Neuronal stem cell (in vitro differentiated cells): ENCODE results near the gene ZNF581.

Source experiments
- DNase-seq: peaks from one replicate; pipeline ENCODE4 v3.0.0-alpha.2; 2013; ENCODE audit warnings: low spot score
- H2AFZ ChIP-seq: one replicate; pipeline ENCODE4 v1.6.1; 2013; ENCODE audit warnings: mild to moderate bottlenecking, low read length, inconsistent platforms
- H2AK5ac ChIP-seq: 2 replicates; pipeline ENCODE4 v1.6.1; 2013; ENCODE audit warnings: low read depth, mild to moderate bottlenecking, inconsistent platforms, low read length, moderate library complexity, mixed read lengths
- H2BK120ac ChIP-seq: 2 replicates; pipeline ENCODE4 v1.6.1; 2013; ENCODE audit warnings: low read depth, mild to moderate bottlenecking, inconsistent platforms, low read length, moderate library complexity, mixed read lengths
- H2BK12ac ChIP-seq: one replicate; pipeline ENCODE4 v1.6.1; 2013; ENCODE audit warnings: low read length, inconsistent platforms
- H2BK15ac ChIP-seq: 2 replicates; pipeline ENCODE4 v1.6.1; 2013; ENCODE audit warnings: mild to moderate bottlenecking, low read length, inconsistent platforms, mixed read lengths
- H2BK5ac ChIP-seq: one replicate; pipeline ENCODE4 v1.6.1; 2013; ENCODE audit warnings: inconsistent platforms, mild to moderate bottlenecking, low read length, moderate library complexity
- H3K14ac ChIP-seq: one replicate; pipeline ENCODE4 v1.6.1; 2013; ENCODE audit warnings: low read length, inconsistent platforms
- H3K18ac ChIP-seq: 2 replicates; pipeline ENCODE4 v1.6.1; 2013; ENCODE audit warnings: low read length, inconsistent platforms
- H3K23ac ChIP-seq: 2 replicates; pipeline ENCODE4 v1.6.1; 2013; ENCODE audit warnings: low read depth, mild to moderate bottlenecking, mixed read lengths, low read length, inconsistent platforms; ENCODE audit not compliant: poor library complexity
- H3K27ac ChIP-seq: replicated peaks from 3 replicates; pipeline ENCODE4 v1.5.1; 2013; ENCODE audit warnings: low read length, inconsistent platforms
- H3K27me3 ChIP-seq, 3 experiments: 2 replicates each; pipeline ENCODE4 v1.6.1; 2013; ENCODE audit warnings: low read length in 3 of 3, mild to moderate bottlenecking in 2 of 3, inconsistent platforms in 1 of 3, low read depth in 1 of 3, mixed read lengths in 1 of 3, moderate library complexity in 1 of 3; ENCODE audit not compliant: control insufficient read depth in 3 of 3, insufficient read depth in 3 of 3
- H3K36me3 ChIP-seq, 2 donors: replicated peaks in 1 of 2; 2 replicates each; pipeline ENCODE4 v1.6.1; 2013; ENCODE audit warnings: low read length in 2 of 2; ENCODE audit not compliant: control insufficient read depth in 2 of 2, insufficient read depth in 2 of 2
- H3K4ac ChIP-seq: 2 replicates; pipeline ENCODE4 v1.6.1; 2013; ENCODE audit warnings: inconsistent platforms, mild to moderate bottlenecking, low read length, moderate library complexity
- H3K4me1 ChIP-seq, 2 donors: 1 replicate in 1 of 2; 2 replicates in 1 of 2; pipeline ENCODE4 v1.6.1; 2013; ENCODE audit warnings: low read length in 2 of 2, low read depth in 1 of 2; ENCODE audit not compliant: control insufficient read depth in 2 of 2, insufficient read depth in 1 of 2
- H3K4me2 ChIP-seq: one replicate; pipeline ENCODE4 v1.6.1; 2013; ENCODE audit warnings: mild to moderate bottlenecking, low read length, inconsistent platforms; ENCODE audit not compliant: insufficient read depth, poor library complexity, severe bottlenecking
- H3K4me3 ChIP-seq, 2 donors: 2 replicates each; pipeline ENCODE4 v1.5.1; 2013; ENCODE audit warnings: low read length in 2 of 2, mild to moderate bottlenecking in 2 of 2, inconsistent platforms in 1 of 2, moderate library complexity in 1 of 2
- H3K79me1 ChIP-seq: one replicate; pipeline ENCODE4 v1.6.1; 2013; ENCODE audit warnings: low read depth, mild to moderate bottlenecking, inconsistent platforms, low read length, moderate library complexity
- H3K9ac ChIP-seq: one replicate; pipeline ENCODE4 v1.6.1; 2013; ENCODE audit warnings: mild to moderate bottlenecking, low read depth, low read length, inconsistent platforms; ENCODE audit not compliant: poor library complexity
- H3K9me3 ChIP-seq, 2 donors: replicated peaks in 1 of 2; 2 replicates each; pipeline versions ENCODE3 to v1.6.1; 2013; ENCODE audit warnings: low read length in 2 of 2, mild to moderate bottlenecking in 2 of 2, inconsistent platforms in 1 of 2, low read depth in 1 of 2, mixed read lengths in 1 of 2, moderate library complexity in 1 of 2; ENCODE audit not compliant: control insufficient read depth in 2 of 2, insufficient read depth in 1 of 2
- H4K8ac ChIP-seq: one replicate; pipeline ENCODE4 v1.6.1; 2013; ENCODE audit warnings: low read depth, mild to moderate bottlenecking, inconsistent platforms, low read length, moderate library complexity
- H4K91ac ChIP-seq: one replicate; pipeline ENCODE4 v1.6.1; 2013; ENCODE audit warnings: low read length, low read depth, mild to moderate bottlenecking, inconsistent platforms; ENCODE audit not compliant: poor library complexity
- WGBS, 2 donors: extraction: QIAGEN DNeasy Blood & Tissue Kit; methylation state at CpG; one replicate each; pipeline ENCODE4 v1.1.7; 2013; ENCODE audit warnings: missing lambda C conversion rate in 2 of 2, mixed read lengths in 1 of 2; ENCODE audit not compliant: insufficient read length in 2 of 2, insufficient replicate concordance in 1 of 2; ENCODE audit errors: extremely low coverage in 2 of 2; 5-methylcytosine and 5-hydroxymethylcytosine counted together

Gene ZNF581

GRCh38 chr19:55673889-55674288, 30.4 kb downstream of the ZNF581 start:
- H3K9me3 ChIP-seq = no peaks in the 10 kb centered on the region
- H2BK12ac ChIP-seq = no peak overlapping the region
- H3K4me3 ChIP-seq = peak overlapping the region in 1 of 2 donors; percentile 92
- no peak overlapping the region for H2AFZ ChIP-seq
- H2BK120ac ChIP-seq = no peak overlapping the region
- no peak overlapping the region for H3K9ac ChIP-seq
- no peak overlapping the region for H3K4me2 ChIP-seq
- no peaks in the 10 kb centered on the region for H3K27me3 ChIP-seq
- peaks cover 8 to 23% of the 10 kb centered on the region in 2 donors for H3K4me1 ChIP-seq
- no peak overlapping the region for H3K23ac ChIP-seq
- no peak overlapping the region for H2BK5ac ChIP-seq
- no peak overlapping the region for H4K8ac ChIP-seq
- peaks cover 17% of the 10 kb centered on the region for H3K79me1 ChIP-seq
- H3K14ac ChIP-seq = no peak overlapping the region
- H4K91ac ChIP-seq = no peak overlapping the region
- no peak for DNase-seq
- no peak overlapping the region for H2BK15ac ChIP-seq
- no peak overlapping the region for H3K27ac ChIP-seq
- H3K18ac ChIP-seq = no peak overlapping the region
- no peak overlapping the region for H2AK5ac ChIP-seq
- WGBS, 2 donors = no CpG with 5 or more reads among the region's 15 CpGs
- H3K36me3 ChIP-seq = peaks cover 35 to 70% of the 10 kb centered on the region in 2 donors
- no peak overlapping the region for H3K4ac ChIP-seq

DNA sequence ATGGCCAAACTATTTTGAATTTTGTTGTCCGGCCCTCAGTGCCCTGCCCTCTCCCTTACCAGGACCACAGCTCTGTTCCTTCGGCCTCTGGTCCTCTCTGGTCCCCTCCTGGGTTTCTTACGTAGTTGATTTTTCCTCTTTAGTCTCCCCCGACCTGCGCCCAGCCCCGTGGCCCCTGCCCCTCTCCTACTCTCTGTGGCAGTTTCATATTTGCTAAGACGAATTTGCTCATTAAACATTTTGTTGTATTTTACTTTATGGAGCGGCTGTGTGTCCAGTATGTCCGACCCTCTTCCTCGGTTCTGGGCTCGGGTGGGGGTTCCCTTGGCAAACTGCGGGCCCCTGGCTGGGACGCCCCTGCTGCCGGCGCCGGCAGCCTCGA, 31.0 kb downstream of the ZNF581 start:
- Histone ChIP-seq H3K4me3 (peak overlapping the region; percentile 83 to 92), H3K27me3 (no peaks in the 10 kb centered on the region), H2BK5ac (no peak overlapping the region), H3K27ac (no peak overlapping the region), H2AK5ac (no peak overlapping the region), H4K8ac (no peak overlapping the region), H2BK12ac (no peak overlapping the region), H3K36me3 (peaks cover 35 to 70% of the 10 kb centered on the region in 2 donors), H3K18ac (no peak overlapping the region), H3K9ac (peak overlapping the region; percentile 89), H3K4me1 (peaks cover 8 to 23% of the 10 kb centered on the region in 2 donors), H2AFZ (peak overlapping the region; percentile 62), H3K23ac (no peak overlapping the region), H2BK15ac (no peak overlapping the region), H2BK120ac (no peak overlapping the region), H3K14ac (no peak overlapping the region), H4K91ac (no peak overlapping the region), H3K79me1 (peaks cover 19% of the 10 kb centered on the region), H3K4me2 (peak overlapping the region; percentile 52), H3K4ac (no peak overlapping the region), H3K9me3 (no peaks in the 10 kb centered on the region)
- WGBS, 2 donors = no CpG with 5 or more reads among the region's 17 CpGs
- no peak for DNase-seq

DNA sequence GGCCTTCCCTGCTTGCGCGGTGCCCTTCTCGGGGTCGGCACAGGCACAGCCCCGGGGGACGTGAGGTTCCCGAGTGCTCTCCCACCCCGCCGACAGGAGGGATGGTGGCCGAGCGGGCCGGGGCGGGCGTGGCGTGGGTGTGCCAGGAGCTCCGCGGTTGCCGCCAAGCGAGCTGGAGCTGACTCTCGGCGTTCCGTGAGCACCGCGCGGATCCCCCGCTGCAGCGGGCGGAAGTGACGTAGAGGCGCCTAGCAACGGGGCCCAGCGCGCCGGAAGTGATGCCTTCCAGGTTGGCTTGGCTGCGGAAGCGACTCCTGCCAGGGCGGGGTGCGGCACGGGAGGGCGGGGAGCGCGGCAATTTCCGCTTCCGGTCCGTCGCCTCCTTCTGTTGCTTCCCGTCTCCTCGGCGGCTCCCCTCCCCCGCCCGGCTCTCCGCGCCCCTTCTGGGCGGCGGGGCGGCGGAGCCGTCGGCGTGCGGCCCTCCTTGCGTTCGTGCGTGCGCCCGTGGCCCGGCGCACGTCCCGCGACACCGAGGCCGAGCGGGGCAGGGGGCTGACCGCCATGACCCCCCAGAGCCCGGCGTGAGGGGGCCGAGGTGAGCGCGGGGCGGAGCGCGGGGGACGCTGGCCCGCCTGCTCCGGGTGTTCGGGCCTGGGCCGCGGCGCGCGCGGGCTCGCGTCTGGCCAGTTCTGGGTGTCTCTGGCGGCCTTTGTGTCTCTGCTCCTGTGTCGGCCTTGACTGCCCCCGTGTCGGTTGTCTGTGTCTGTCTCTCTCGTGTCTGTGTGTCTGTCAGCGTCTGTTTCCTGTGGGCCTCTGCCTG, 31.6 kb downstream of the ZNF581 start, which contains the start of gene EPN1:
TSS of gene EPN1 (plus strand) at position 386 of the 820 bp plus-strand sequence. CDS start 3,402 bp downstream, outside the sequence.
- Histone ChIP-seq H3K4me2 (peak within 1 kb of the TSS; percentile 84), H3K18ac (peak within 1 kb of the TSS; percentile 96), H3K79me1 (peaks cover 23% of the 10 kb centered on the region), H2BK120ac (no peak within 1 kb of the TSS), H2AK5ac (no peak within 1 kb of the TSS), H2BK5ac (no peak within 1 kb of the TSS), H4K8ac (no peak within 1 kb of the TSS), H3K4me1 (peaks cover 8 to 23% of the 10 kb centered on the region in 2 donors), H3K23ac (peak within 1 kb of the TSS; percentile 92), H3K36me3 (peaks cover 34 to 70% of the 10 kb centered on the region in 2 donors), H3K9ac (peak within 1 kb of the TSS; percentile 99), H3K9me3 (no peaks in the 10 kb centered on the region), H3K14ac (no peak within 1 kb of the TSS), H4K91ac (no peak within 1 kb of the TSS), H3K27ac (peak within 1 kb of the TSS; percentile 53), H3K27me3 (no peaks in the 10 kb centered on the region), H3K4ac (no peak within 1 kb of the TSS), H3K4me3 (peak within 1 kb of the TSS; percentile 92 to 98), H2AFZ (peak within 1 kb of the TSS; percentile 88), H2BK15ac (no peak within 1 kb of the TSS), H2BK12ac (no peak within 1 kb of the TSS)
- peak; percentile 94 for DNase-seq
- WGBS, 2 donors = no CpG with 5 or more reads among the region's 101 CpGs

DNA sequence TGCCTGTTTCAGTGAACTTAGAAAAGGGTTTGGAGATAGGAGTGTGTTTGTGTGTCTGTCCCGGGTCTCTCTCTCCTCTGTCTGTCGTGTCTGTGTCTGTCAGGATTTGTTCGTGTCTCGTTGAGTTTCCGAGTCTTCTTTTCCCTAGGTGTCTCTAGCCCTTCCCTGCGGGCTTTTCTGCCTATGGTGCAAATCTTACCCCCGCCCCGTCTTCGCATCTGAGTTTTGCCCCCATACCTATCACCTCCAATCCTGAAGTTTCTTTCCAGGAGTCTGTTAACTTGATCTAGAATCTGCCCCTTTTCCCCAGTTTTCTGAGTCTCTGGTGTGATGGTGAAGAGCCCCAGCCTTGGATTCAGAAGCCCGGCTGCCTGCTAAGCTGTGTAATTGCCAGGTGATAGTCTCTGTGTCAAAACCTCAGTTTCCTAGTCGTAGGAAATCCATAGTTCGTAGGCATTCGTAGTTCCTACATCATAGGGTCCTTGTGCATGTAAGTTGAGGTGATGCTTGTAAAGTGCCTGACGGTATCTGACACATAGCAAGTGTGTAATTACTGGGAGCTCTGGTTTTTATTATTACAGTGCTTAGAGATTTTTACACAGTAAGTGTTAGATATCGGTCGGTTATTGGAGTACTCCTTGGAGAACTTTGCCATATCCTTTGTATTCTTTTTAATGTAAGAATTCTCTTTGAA, 32.4 kb downstream of the ZNF581 start:
- Histone ChIP-seq H3K9ac (peak overlapping the region; percentile 99), H3K27ac (no peak overlapping the region), H3K4me3 (peak overlapping the region; percentile 92 to 98), H2BK12ac (no peak overlapping the region), H3K9me3 (no peaks in the 10 kb centered on the region), H2AK5ac (no peak overlapping the region), H3K4ac (no peak overlapping the region), H2BK120ac (no peak overlapping the region), H2AFZ (peak overlapping the region; percentile 88), H3K27me3 (no peaks in the 10 kb centered on the region), H4K91ac (no peak overlapping the region), H2BK5ac (no peak overlapping the region), H3K4me2 (peak overlapping the region; percentile 84), H3K4me1 (peaks cover 4 to 23% of the 10 kb centered on the region in 2 donors), H3K79me1 (peaks cover 20% of the 10 kb centered on the region), H4K8ac (no peak overlapping the region), H3K23ac (no peak overlapping the region), H2BK15ac (no peak overlapping the region), H3K18ac (no peak overlapping the region), H3K14ac (no peak overlapping the region), H3K36me3 (peaks cover 33 to 70% of the 10 kb centered on the region in 2 donors)
- WGBS, 2 donors = no CpG with 5 or more reads among the region's 16 CpGs
- DNase-seq = no peak
